CD4-positive, alpha-beta memory T cell (primary cell): Measurements from ENCODE around the gene KRTAP26-1. TPM values are rescaled to one million over a fixed set of nuclear protein-coding genes. Genes with fewer than 3 reads are reported as not detected.

Experiments
- CTCF ChIA-PET: fragments of 350-600 bp; sonication (Branson Sonifier 250); formaldehyde crosslinking; loops from one replicate; lab custom pipeline; 2021; ENCODE audit warnings: inconsistent platforms; ENCODE audit not compliant: partially characterized antibody; lab: Charles Lee
- POLR2A ChIA-PET: fragments of 350-600 bp; sonication (Branson Sonifier 250); formaldehyde crosslinking; loops from one replicate; lab custom pipeline; 2021; ENCODE audit not compliant: partially characterized antibody; lab: Charles Lee
- DNase-seq, 5 donors: peaks; one replicate each; pipeline versions ENCODE4 v3.0.0 to v3.0.0-alpha.2; 2020 to 2022; ENCODE audit warnings: mixed read lengths in 1 of 5
- H3K27ac ChIP-seq: one replicate; pipeline ENCODE4 v1.7.0; 2013; ENCODE audit warnings: low read depth, low read length
- H3K27me3 ChIP-seq: 2 replicates; pipeline ENCODE4 v1.7.0; 2013; ENCODE audit warnings: mild to moderate bottlenecking, low read length, moderate library complexity; ENCODE audit not compliant: insufficient read depth
- H3K36me3 ChIP-seq: 2 replicates; pipeline ENCODE4 v1.7.0; 2013; ENCODE audit warnings: mild to moderate bottlenecking, low read length, moderate library complexity; ENCODE audit not compliant: insufficient read depth
- H3K4me1 ChIP-seq: 2 replicates; pipeline ENCODE4 v1.7.0; 2013; ENCODE audit warnings: mild to moderate bottlenecking, low read length, moderate library complexity; ENCODE audit not compliant: insufficient read depth
- H3K4me3 ChIP-seq, 2 donors: one replicate each; pipeline ENCODE4 v1.7.0; 2013; ENCODE audit warnings: low read length in 2 of 2, mild to moderate bottlenecking in 1 of 2
- H3K9me3 ChIP-seq, 2 donors: one replicate each; pipeline ENCODE4 v1.7.0; 2013; ENCODE audit warnings: low read length in 2 of 2, control low read depth in 1 of 2; ENCODE audit not compliant: control insufficient read depth in 1 of 2
- H3K27ac Mint-ChIP-seq, 7 donors: one replicate each; pipeline ENCODE4 v1.8.0; 2020 to 2021; ENCODE audit warnings: mixed read lengths in 7 of 7, mild to moderate bottlenecking in 6 of 7, inconsistent platforms in 3 of 7, moderate library complexity in 3 of 7
- H3K27me3 Mint-ChIP-seq, 2 donors: one replicate each; pipeline ENCODE4 v1.8.0; 2020 to 2021; ENCODE audit warnings: mixed read lengths in 2 of 2
- H3K36me3 Mint-ChIP-seq, 2 donors: one replicate each; pipeline ENCODE4 v1.8.0; 2020 to 2021; ENCODE audit warnings: mixed read lengths in 2 of 2, inconsistent platforms in 1 of 2, mild to moderate bottlenecking in 1 of 2
- H3K4me1 Mint-ChIP-seq, 4 donors: one replicate each; pipeline ENCODE4 v1.8.0; 2020 to 2021; ENCODE audit warnings: mixed read lengths in 4 of 4, mild to moderate bottlenecking in 1 of 4
- H3K4me3 Mint-ChIP-seq, 8 donors: one replicate each; pipeline ENCODE4 v1.8.0; 2020 to 2021; ENCODE audit warnings: mixed read lengths in 8 of 8, mild to moderate bottlenecking in 7 of 8, moderate library complexity in 6 of 8, inconsistent platforms in 3 of 8
- H3K9me3 Mint-ChIP-seq, 8 donors: one replicate each; pipeline ENCODE4 v1.8.0; 2020 to 2021; ENCODE audit warnings: mixed read lengths in 8 of 8, mild to moderate bottlenecking in 5 of 8, inconsistent platforms in 3 of 8, moderate library complexity in 1 of 8
- intact Hi-C: fragments of 100-400 bp; cut with micrococcal nuclease; formaldehyde crosslinking; loops from one replicate; pipeline ENCODE4 v1.15.1; 2023
- polyA plus RNA-seq, 2 donors: library from polyadenylated mRNA; unstranded; fragments of 300-500 nt; fragmentation: Illumina TruSeq; gene quantifications; one replicate each; pipeline ENCODE4 v1.2.3, GENCODE V29; 2021
- total RNA-seq, 2 experiments: library from RNA; stranded (reverse); gene quantifications; one replicate each; pipeline ENCODE4 v1.2.3, GENCODE V29; 2021

KRTAP26-1 gene
- total and polyA plus RNA-seq, 4 experiments from 2014 or later: not detected

GRCh38 chr21:30271611-30272010 lies 48.5 kb downstream of the KRTAP26-1 start:
- no peak overlapping the region for H3K4me3 ChIP-seq
- H3K4me1 ChIP-seq: no peaks in the 10 kb centered on the region
- H3K27ac ChIP-seq: no peak overlapping the region
- no peaks in the 10 kb centered on the region for H3K36me3 Mint-ChIP-seq
- H3K4me3 Mint-ChIP-seq: no peak overlapping the region
- POLR2A ChIA-PET: no interaction called here
- H3K27me3 Mint-ChIP-seq: peaks cover 0 to 2% of the 10 kb centered on the region in 2 donors
- no peaks in the 10 kb centered on the region for H3K9me3 ChIP-seq
- no peak overlapping the region for H3K27ac Mint-ChIP-seq
- H3K36me3 ChIP-seq: no peaks in the 10 kb centered on the region
- peaks cover 0 to 5% (median 2%) of the 10 kb centered on the region in 8 donors for H3K9me3 Mint-ChIP-seq
- H3K27me3 ChIP-seq: no peaks in the 10 kb centered on the region
- DNase-seq: no peak
- no peaks in the 10 kb centered on the region for H3K4me1 Mint-ChIP-seq
- CTCF ChIA-PET: no interaction called here
- intact Hi-C loops: no loop called here

GRCh38 chr21:30271156-30271555 lies 49.0 kb downstream of the KRTAP26-1 start:
- Histone ChIP-seq H3K27me3 (no peaks in the 10 kb centered on the region), H3K4me1 (no peaks in the 10 kb centered on the region), H3K4me3 (no peak overlapping the region), H3K36me3 (no peaks in the 10 kb centered on the region), H3K27ac (no peak overlapping the region), H3K9me3 (no peaks in the 10 kb centered on the region)
- DNase-seq: no peak
- H3K27ac Mint-ChIP-seq: no peak overlapping the region
- no peaks in the 10 kb centered on the region for H3K4me1 Mint-ChIP-seq
- peaks cover 0 to 8% (median 3%) of the 10 kb centered on the region in 8 donors for H3K9me3 Mint-ChIP-seq
- no peaks in the 10 kb centered on the region for H3K36me3 Mint-ChIP-seq
- intact Hi-C loops: no loop called here
- ChIA-PET CTCF (no interaction called here), POLR2A (no interaction called here)
- no peak overlapping the region for H3K4me3 Mint-ChIP-seq
- peaks cover 0 to 2% of the 10 kb centered on the region in 2 donors for H3K27me3 Mint-ChIP-seq

GRCh38 chr21:30269803-30270530 lies 50.1 kb downstream of the KRTAP26-1 start:
- peaks cover 0 to 2% of the 10 kb centered on the region in 2 donors for H3K27me3 Mint-ChIP-seq
- H3K4me3 Mint-ChIP-seq: no peak overlapping the region
- H3K4me1 ChIP-seq: no peaks in the 10 kb centered on the region
- peaks cover 0 to 8% (median 3%) of the 10 kb centered on the region in 8 donors for H3K9me3 Mint-ChIP-seq
- H3K4me1 Mint-ChIP-seq: no peaks in the 10 kb centered on the region
- POLR2A ChIA-PET: no interaction called here
- CTCF ChIA-PET: no interaction called here
- no peaks in the 10 kb centered on the region for H3K9me3 ChIP-seq
- intact Hi-C loops: no loop called here
- H3K27me3 ChIP-seq: no peaks in the 10 kb centered on the region
- no peaks in the 10 kb centered on the region for H3K36me3 Mint-ChIP-seq
- no peak overlapping the region for H3K27ac Mint-ChIP-seq
- DNase-seq: no peak
- H3K27ac ChIP-seq: no peak overlapping the region
- no peak overlapping the region for H3K4me3 ChIP-seq
- H3K36me3 ChIP-seq: no peaks in the 10 kb centered on the region

Other genes with a start within 250 kb of the KRTAP26-1 start
- not detected for gene CLDN17, start 153.5 kb downstream of the KRTAP26-1 start, total RNA-seq
- gene CLDN17, start 153.5 kb downstream of the KRTAP26-1 start, polyA plus RNA-seq: not detected
- not detected for gene CLDN8, start 104.2 kb downstream of the KRTAP26-1 start, total RNA-seq
- not detected for gene CLDN8, start 104.2 kb downstream of the KRTAP26-1 start, polyA plus RNA-seq
- gene KRTAP24-1, start 37.4 kb downstream of the KRTAP26-1 start, total RNA-seq: not detected
- gene KRTAP24-1, start 37.4 kb downstream of the KRTAP26-1 start, polyA plus RNA-seq: not detected
- gene KRTAP25-1, start 30.8 kb downstream of the KRTAP26-1 start, total RNA-seq: not detected
- not detected for gene KRTAP25-1, start 30.8 kb downstream of the KRTAP26-1 start, polyA plus RNA-seq
- not detected for gene KRTAP27-1, start 17.4 kb upstream of the KRTAP26-1 start, total RNA-seq
- gene KRTAP27-1, start 17.4 kb upstream of the KRTAP26-1 start, polyA plus RNA-seq: not detected
- gene KRTAP23-1, start 28.3 kb upstream of the KRTAP26-1 start, total RNA-seq: not detected
- gene KRTAP23-1, start 28.3 kb upstream of the KRTAP26-1 start, polyA plus RNA-seq: not detected
- not detected for gene KRTAP13-2, start 52.0 kb upstream of the KRTAP26-1 start, total RNA-seq
- gene KRTAP13-2, start 52.0 kb upstream of the KRTAP26-1 start, polyA plus RNA-seq: not detected
- not detected for gene KRTAP13-1, start 75.7 kb upstream of the KRTAP26-1 start, total RNA-seq
- gene KRTAP13-1, start 75.7 kb upstream of the KRTAP26-1 start, polyA plus RNA-seq: not detected
- not detected for gene KRTAP13-3, start 105.6 kb upstream of the KRTAP26-1 start, total RNA-seq
- not detected for gene KRTAP13-3, start 105.6 kb upstream of the KRTAP26-1 start, polyA plus RNA-seq
- gene KRTAP13-4, start 109.9 kb upstream of the KRTAP26-1 start, total RNA-seq: not detected
- not detected for gene KRTAP13-4, start 109.9 kb upstream of the KRTAP26-1 start, polyA plus RNA-seq
- gene KRTAP15-1, start 120.0 kb upstream of the KRTAP26-1 start, total RNA-seq: not detected
- gene KRTAP15-1, start 120.0 kb upstream of the KRTAP26-1 start, polyA plus RNA-seq: not detected
- not detected for gene KRTAP19-1, start 160.1 kb upstream of the KRTAP26-1 start, total RNA-seq
- gene KRTAP19-1, start 160.1 kb upstream of the KRTAP26-1 start, polyA plus RNA-seq: not detected
- gene KRTAP19-2, start 167.1 kb upstream of the KRTAP26-1 start, total RNA-seq: not detected
- not detected for gene KRTAP19-2, start 167.1 kb upstream of the KRTAP26-1 start, polyA plus RNA-seq
- not detected for gene KRTAP19-3, start 171.7 kb upstream of the KRTAP26-1 start, total RNA-seq
- not detected for gene KRTAP19-3, start 171.7 kb upstream of the KRTAP26-1 start, polyA plus RNA-seq
- not detected for gene KRTAP19-4, start 176.8 kb upstream of the KRTAP26-1 start, total RNA-seq
- gene KRTAP19-4, start 176.8 kb upstream of the KRTAP26-1 start, polyA plus RNA-seq: not detected
- not detected for gene KRTAP19-5, start 181.8 kb upstream of the KRTAP26-1 start, total RNA-seq
- not detected for gene KRTAP19-5, start 181.8 kb upstream of the KRTAP26-1 start, polyA plus RNA-seq
- gene KRTAP19-6, start 221.5 kb upstream of the KRTAP26-1 start, total RNA-seq: not detected
- gene KRTAP19-6, start 221.5 kb upstream of the KRTAP26-1 start, polyA plus RNA-seq: not detected
- not detected for gene KRTAP19-7, start 241.0 kb upstream of the KRTAP26-1 start, total RNA-seq
- gene KRTAP19-7, start 241.0 kb upstream of the KRTAP26-1 start, polyA plus RNA-seq: not detected